ENCODE results near the gene AP1S1. TPM values are rescaled to one million over a fixed set of nuclear protein-coding genes. Genes with fewer than 3 reads are reported as not detected.
A peak's percentile ranks its signal among the peaks of the same experiment; 100 is the strongest.

AP1S1 gene
- total RNA-seq, 1 donor from 2014 or later = 63.4 TPM

- peaks cover 35% of the 10 kb centered on the region for H3K4me1 Mint-ChIP-seq
- H3K4me3 Mint-ChIP-seq = peak overlapping the region; percentile 30
- no peaks in the 10 kb centered on the region for H3K9me3 Mint-ChIP-seq
- no peak for TF ChIP-seq CTCF (IDR thresholded peaks at IDR 0.05; ENCODE audit: unreplicated experiment)
- no peak overlapping the region for H3K27ac Mint-ChIP-seq
- H3K36me3 Mint-ChIP-seq = no peaks in the 10 kb centered on the region
- peaks cover 100% of the 10 kb centered on the region for H3K27me3 Mint-ChIP-seq (ENCODE audit: low read depth)
- DNase-seq (ENCODE audit: low spot score in 2 of 2, unreplicated experiment in 2 of 2) = no peak
These were observed 16.6 kb downstream of the AP1S1 start for GRCh38 chr7:101170617-101171441.

GRCh38 chr7:101171442-101171837 lies 17.2 kb downstream of the AP1S1 start:
- peak overlapping the region; percentile 30 for H3K4me3 Mint-ChIP-seq
- H3K27ac Mint-ChIP-seq = no peak overlapping the region

GRCh38 chr7:101172005-101172853 lies 18.0 kb downstream of the AP1S1 start:
- H3K4me3 Mint-ChIP-seq = no peak overlapping the region

More at GRCh38 chr7:101171442-101171837, 17.2 kb downstream of the AP1S1 start:
- Mint-ChIP-seq H3K27me3 (ENCODE audit: low read depth) (peaks cover 100% of the 10 kb centered on the region), H3K36me3 (no peaks in the 10 kb centered on the region), H3K4me1 (peaks cover 30% of the 10 kb centered on the region), H3K9me3 (no peaks in the 10 kb centered on the region)
- no peak for TF ChIP-seq CTCF (IDR thresholded peaks at IDR 0.05; ENCODE audit: unreplicated experiment)
- no peak for DNase-seq (ENCODE audit: low spot score in 2 of 2, unreplicated experiment in 2 of 2)

GRCh38 chr7:101172854-101173751 lies 18.8 kb downstream of the AP1S1 start:
- Mint-ChIP-seq H3K4me3 (peak overlapping the region; percentile 8), H3K27me3 (ENCODE audit: low read depth) (peaks cover 100% of the 10 kb centered on the region), H3K27ac (no peak overlapping the region), H3K36me3 (no peaks in the 10 kb centered on the region), H3K9me3 (no peaks in the 10 kb centered on the region), H3K4me1 (peaks cover 19% of the 10 kb centered on the region)
- no peak for DNase-seq (ENCODE audit: low spot score in 2 of 2, unreplicated experiment in 2 of 2)
- TF ChIP-seq CTCF (IDR thresholded peaks at IDR 0.05; ENCODE audit: unreplicated experiment) = no peak

More at GRCh38 chr7:101172005-101172853, 18.0 kb downstream of the AP1S1 start:
- Mint-ChIP-seq H3K36me3 (no peaks in the 10 kb centered on the region), H3K27ac (no peak overlapping the region), H3K27me3 (ENCODE audit: low read depth) (peaks cover 100% of the 10 kb centered on the region), H3K9me3 (no peaks in the 10 kb centered on the region), H3K4me1 (peaks cover 24% of the 10 kb centered on the region)
- no peak for DNase-seq (ENCODE audit: low spot score in 2 of 2, unreplicated experiment in 2 of 2)
- TF ChIP-seq CTCF (IDR thresholded peaks at IDR 0.05; ENCODE audit: unreplicated experiment) = no peak

DNA sequence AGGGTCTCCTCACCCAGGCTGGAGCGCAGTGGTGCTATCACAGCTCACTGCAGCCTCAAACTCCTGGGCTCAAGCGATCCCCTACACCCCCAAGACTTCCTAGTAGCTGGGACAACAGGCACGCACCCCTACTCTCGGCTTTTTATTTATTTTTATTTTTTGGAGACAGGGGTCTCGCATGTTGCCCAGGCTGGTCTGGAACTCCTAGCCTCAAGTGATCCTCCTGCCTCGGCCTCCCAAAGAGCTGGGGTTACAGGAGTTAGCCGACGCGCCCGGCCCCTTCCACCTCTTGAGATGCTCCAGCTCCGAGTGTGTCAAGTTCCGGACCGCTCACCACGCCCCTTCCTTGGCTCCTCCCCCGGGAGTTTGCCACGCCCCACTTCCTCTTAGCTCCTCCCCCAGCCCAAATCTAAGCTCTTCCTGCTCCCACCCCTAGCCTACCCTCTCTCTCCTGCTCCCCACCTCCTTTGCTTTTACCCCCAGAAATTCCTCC lies 19.5 kb downstream of the AP1S1 start:
- H3K27me3 Mint-ChIP-seq (ENCODE audit: low read depth) = peaks cover 100% of the 10 kb centered on the region
- H3K27ac Mint-ChIP-seq = no peak overlapping the region
- H3K4me3 Mint-ChIP-seq = no peak overlapping the region
- H3K4me1 Mint-ChIP-seq = peaks cover 16% of the 10 kb centered on the region
- H3K36me3 Mint-ChIP-seq = no peaks in the 10 kb centered on the region
- no peak for DNase-seq (ENCODE audit: low spot score in 2 of 2, unreplicated experiment in 2 of 2)
- no peaks in the 10 kb centered on the region for H3K9me3 Mint-ChIP-seq
- no peak for TF ChIP-seq CTCF (IDR thresholded peaks at IDR 0.05; ENCODE audit: unreplicated experiment)

Data from mesothelial cell of epicardium (in vitro differentiated cells).